ENCODE measurements around the gene ADAMTS4. TPM values are rescaled to one million over a fixed set of nuclear protein-coding genes. Genes with fewer than 3 reads are reported as not detected.

Gene ADAMTS4
- total RNA-seq, 1 donor from 2014 or later = 7.1 TPM

DNA sequence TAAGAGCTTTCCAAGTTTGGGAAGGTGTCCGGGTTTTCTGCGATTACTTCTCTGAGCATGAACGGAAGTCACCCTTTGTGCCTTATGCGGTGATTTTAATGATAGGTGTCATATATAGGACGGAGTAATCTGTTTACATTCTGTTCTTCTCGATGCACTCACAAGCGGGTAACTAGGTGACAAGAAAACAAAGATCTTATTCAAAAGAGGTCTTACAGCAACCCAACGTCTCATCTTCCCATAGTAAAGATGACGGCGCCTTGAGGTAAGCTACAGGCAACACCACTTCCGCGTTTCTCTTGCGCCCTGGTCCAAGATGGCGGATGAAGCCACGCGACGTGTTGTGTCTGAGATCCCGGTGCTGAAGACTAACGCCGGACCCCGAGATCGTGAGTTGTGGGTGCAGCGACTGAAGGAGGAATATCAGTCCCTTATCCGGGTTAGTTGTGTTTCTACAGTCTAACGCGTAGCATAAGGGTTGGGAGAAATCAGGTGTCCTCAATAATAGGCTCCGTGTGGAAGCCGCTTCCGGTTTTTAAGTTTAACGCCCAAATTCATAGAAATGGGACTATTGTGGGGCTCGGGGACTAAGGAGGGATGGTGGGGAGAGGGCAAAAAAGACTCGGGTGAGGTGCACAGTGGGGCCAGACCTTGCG is 45.0 kb downstream of the ADAMTS4 start, which contains the start of gene UFC1:
UFC1 (plus strand) TSS at position 297 of the 656 bp plus-strand sequence; CDS start at position 317, 20 bp downstream.
- DNase-seq (ENCODE audit: low read depth in 2 of 2) = peak; percentile 89 to 94

DNA sequence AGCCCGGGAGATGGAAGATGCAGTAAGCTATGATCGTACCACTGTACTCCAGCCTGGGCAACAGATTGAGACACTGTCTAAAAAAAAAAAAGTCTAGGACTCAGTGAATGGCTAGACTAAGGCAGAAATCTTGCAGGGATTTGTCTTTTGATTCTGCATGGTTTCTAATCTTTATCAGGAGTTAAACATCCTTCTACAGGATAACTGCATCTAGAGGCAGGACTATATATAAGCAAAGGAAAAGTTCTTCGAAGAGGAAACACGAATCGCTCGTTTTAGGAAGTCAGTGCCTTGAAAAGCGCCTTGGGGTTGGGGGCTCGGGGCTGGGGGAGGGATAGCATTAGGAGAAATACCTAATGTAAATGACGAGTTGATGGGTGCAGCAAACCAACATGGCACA is 45.7 kb downstream of the ADAMTS4 start:
- DNase-seq (ENCODE audit: low read depth in 2 of 2) = no peak

DNA sequence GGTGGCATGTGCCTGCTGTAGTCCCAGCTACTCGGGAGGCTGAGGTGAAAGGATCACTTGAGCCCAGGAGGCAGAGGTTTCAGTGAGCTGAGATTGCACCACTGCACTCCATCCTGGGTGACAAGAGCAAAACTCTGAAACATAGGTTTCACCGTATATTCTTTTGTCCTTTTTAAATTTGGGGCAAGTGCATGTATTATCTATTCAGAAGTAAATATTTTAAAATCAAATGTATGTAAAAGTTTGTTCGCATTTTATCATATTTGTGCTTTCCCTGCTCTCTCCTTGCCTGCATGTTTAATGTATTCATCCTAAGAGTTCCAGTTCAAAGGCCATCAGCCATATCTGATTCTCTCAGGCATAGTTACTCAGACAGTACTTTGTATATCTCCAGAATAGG is 53.0 kb downstream of the ADAMTS4 start:
- DNase-seq (ENCODE audit: low read depth in 2 of 2) = no peak

DNA sequence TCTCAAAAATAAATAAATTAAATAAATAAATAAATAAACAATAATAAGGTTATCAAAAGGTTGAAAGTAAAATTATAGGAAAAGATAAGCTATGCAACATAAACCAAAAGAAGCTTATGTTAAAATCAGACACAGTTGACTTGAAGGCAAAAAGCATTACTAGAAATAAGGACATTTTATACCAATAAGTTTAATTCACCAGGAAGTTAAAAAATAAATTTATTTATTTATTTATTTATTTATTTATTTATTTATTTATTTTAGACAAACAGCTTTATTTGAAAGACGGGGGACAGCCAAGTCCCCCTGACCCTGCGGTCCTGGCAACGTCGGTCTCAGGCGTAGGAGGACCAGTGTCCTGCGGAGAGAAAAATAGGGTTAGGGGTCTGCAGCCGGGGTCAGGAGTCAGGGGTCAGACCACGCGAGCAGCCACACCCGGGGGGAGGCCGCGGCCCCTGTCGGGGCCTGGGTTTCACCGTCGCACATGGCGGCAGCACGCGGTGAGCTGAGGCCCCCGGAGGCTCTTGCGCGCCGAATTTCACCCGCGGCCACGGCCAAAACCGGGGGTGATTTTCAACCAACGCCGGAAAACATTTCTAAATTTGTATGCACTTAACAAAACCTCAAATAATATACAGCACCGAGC is 58.0 kb downstream of the ADAMTS4 start:
- no peak for DNase-seq (ENCODE audit: low read depth in 2 of 2)

DNA sequence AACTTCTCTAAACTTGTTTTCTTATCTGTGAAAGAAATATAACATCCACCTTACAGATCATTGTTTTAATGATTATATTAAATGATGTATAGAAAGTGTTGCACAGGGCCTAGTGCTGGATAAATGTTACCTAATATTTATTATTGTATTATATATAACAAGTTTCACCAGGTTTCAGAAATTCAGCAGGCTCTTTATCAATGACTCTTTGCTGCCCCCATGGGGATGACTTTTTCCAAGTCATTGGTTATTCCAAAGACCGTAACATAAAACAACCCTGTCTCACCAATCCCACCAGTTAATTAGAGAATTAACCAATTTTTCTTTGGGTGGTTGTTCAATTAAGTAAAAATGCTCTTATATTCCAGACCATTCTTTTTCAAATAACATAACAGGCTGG is 59.1 kb downstream of the ADAMTS4 start:
- peak; percentile 67 to 80 for DNase-seq (ENCODE audit: low read depth in 2 of 2)

DNA sequence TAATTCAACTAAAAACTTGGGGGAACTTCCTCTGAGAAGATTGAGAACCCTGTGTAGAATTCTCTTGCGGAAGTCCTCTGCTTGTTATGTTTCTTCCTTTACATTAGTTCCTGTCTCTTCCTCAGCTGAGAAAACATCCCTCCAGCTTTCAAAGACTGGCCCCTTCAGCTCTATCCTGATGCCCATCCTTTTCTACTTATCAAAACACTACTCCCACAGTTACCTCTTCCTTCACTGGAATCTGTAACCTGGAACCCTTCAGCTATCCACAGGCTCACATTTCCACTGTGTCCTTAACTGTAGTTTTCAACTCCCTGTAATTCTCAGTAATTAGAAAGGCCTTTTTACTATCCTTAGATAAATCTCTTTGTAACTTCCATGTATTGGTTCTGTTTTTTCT is 60.4 kb downstream of the ADAMTS4 start:
- no peak for DNase-seq (ENCODE audit: low read depth in 2 of 2)

DNA sequence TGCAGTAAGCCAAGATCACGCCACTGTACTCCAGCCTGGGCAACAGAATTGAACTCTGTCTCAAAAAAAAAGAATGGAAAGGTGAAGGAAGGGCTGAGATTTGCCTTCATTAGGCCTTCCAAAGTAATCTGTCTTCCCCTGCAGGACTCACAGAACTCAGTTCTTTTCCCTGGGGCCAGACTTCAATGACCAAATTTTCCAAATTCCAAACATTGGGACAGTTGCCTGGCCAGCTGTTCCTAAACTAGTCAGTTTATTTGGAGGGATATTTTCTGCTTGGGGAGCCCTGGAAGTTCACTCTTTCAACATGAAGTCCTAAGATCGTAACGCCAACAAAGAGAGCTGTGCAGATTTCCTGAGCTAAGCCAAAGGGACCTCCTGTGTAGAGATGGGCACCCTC is 61.0 kb downstream of the ADAMTS4 start:
- DNase-seq (ENCODE audit: low read depth in 2 of 2) = no peak

Other genes with a start within 250 kb of the ADAMTS4 start
- not detected in 2 replicates for gene ITLN2, start 244.2 kb downstream of the ADAMTS4 start, total RNA-seq
- 49.3 and 150 TPM in 2 replicates for gene F11R, start 177.9 kb downstream of the ADAMTS4 start, total RNA-seq
- 1.7 and 7.1 TPM in 2 replicates for gene TSTD1, start 160.1 kb downstream of the ADAMTS4 start, total RNA-seq
- gene USF1, start 153.1 kb downstream of the ADAMTS4 start, total RNA-seq = 83.0 and 105 TPM in 2 replicates
- not detected in 2 replicates for gene ARHGAP30, start 129.2 kb downstream of the ADAMTS4 start, total RNA-seq
- gene NECTIN4, start 109.5 kb downstream of the ADAMTS4 start, total RNA-seq = 0.44 TPM in 1 of 2 replicates, not detected in the other
- 0.65 and 0.99 TPM in 2 replicates for gene KLHDC9, start 100.7 kb downstream of the ADAMTS4 start, total RNA-seq
- 22.9 and 36.3 TPM in 2 replicates for gene PFDN2, start 81.0 kb downstream of the ADAMTS4 start, total RNA-seq
- 9.6 and 13.1 TPM in 2 replicates for gene NIT1, start 80.9 kb downstream of the ADAMTS4 start, total RNA-seq
- 23.1 and 31.9 TPM in 2 replicates for gene DEDD, start 66.4 kb downstream of the ADAMTS4 start, total RNA-seq
- 111 and 133 TPM in 2 replicates for gene UFC1, start 45.1 kb downstream of the ADAMTS4 start, total RNA-seq
- 2.8 and 4.6 TPM in 2 replicates for gene USP21, start 39.6 kb downstream of the ADAMTS4 start, total RNA-seq
- 13.3 and 16.1 TPM in 2 replicates for gene PPOX, start 32.6 kb downstream of the ADAMTS4 start, total RNA-seq
- gene B4GALT3, start 21.5 kb downstream of the ADAMTS4 start, total RNA-seq = 17.4 and 26.8 TPM in 2 replicates
- gene NDUFS2, start 3.3 kb upstream of the ADAMTS4 start, total RNA-seq = 130 and 147 TPM in 2 replicates
- gene FCER1G, start 16.2 kb upstream of the ADAMTS4 start, total RNA-seq = not detected in 2 replicates
- not detected in 2 replicates for gene APOA2, start 24.6 kb upstream of the ADAMTS4 start, total RNA-seq
- 12.0 and 13.5 TPM in 2 replicates for gene TOMM40L, start 27.0 kb upstream of the ADAMTS4 start, total RNA-seq
- not detected in 2 replicates for gene NR1I3, start 39.1 kb upstream of the ADAMTS4 start, total RNA-seq
- not detected in 2 replicates for gene PCP4L1, start 59.7 kb upstream of the ADAMTS4 start, total RNA-seq
- 0.60 and 1.3 TPM in 2 replicates for gene MPZ, start 110.9 kb upstream of the ADAMTS4 start, total RNA-seq
- 10.9 and 13.3 TPM in 2 replicates for gene SDHC, start 115.3 kb upstream of the ADAMTS4 start, total RNA-seq
- gene CFAP126, start 168.8 kb upstream of the ADAMTS4 start, total RNA-seq = not detected in 2 replicates